Measurements from ENCODE around the gene ALX4. TPM values are rescaled to one million over a fixed set of nuclear protein-coding genes. Genes with fewer than 3 reads are reported as not detected.
A peak's percentile ranks its signal among the peaks of the same experiment; 100 is the strongest.

ALX4 gene
- total and polyA plus RNA-seq, 2 donors (not counting 1 experiment from before 2014, with no cell fraction given) = not detected

- Histone ChIP-seq H3K27ac (ENCODE audit: insufficient read depth, low read length) (no peak overlapping the region), H3K9ac (ENCODE audit: insufficient read depth, low read length) (no peak overlapping the region)
Observed at GRCh38 chr11:44300844-44301563, 8.9 kb downstream of the ALX4 start.

GRCh38 chr11:44298862-44299261, 11.1 kb downstream of the ALX4 start:
- Histone ChIP-seq H4K20me1 (ENCODE audit: control insufficient read depth, extremely low read depth, insufficient read depth, low read length) (no peaks in the 10 kb centered on the region), H3K4me3 (replicated peaks in 1 of 4; ENCODE audit: control extremely low read depth in 1 of 4, insufficient read depth in 1 of 4, low read depth in 3 of 4, low read length in 4 of 4) (no peak overlapping the region), H3K9me3 (ENCODE audit: control insufficient read depth, insufficient read depth, low read depth, low read length) (no peaks in the 10 kb centered on the region), H2AFZ (ENCODE audit: low read length) (no peak overlapping the region), H3K36me3 (ENCODE audit: control insufficient read depth, insufficient read depth, low read length) (no peaks in the 10 kb centered on the region), H3K27me3 (ENCODE audit: control insufficient read depth, insufficient read depth, low read length) (peaks cover 22% of the 10 kb centered on the region), H3K4me2 (ENCODE audit: extremely low read depth, insufficient read depth, low read length) (no peak overlapping the region), H3K27ac (ENCODE audit: insufficient read depth, low read length) (no peak overlapping the region), H3K4me1 (ENCODE audit: control insufficient read depth, extremely low read depth, insufficient read depth, low read length) (no peaks in the 10 kb centered on the region), H3K79me2 (ENCODE audit: control insufficient read depth, insufficient read depth, low read length) (no peaks in the 10 kb centered on the region), H3K9ac (ENCODE audit: insufficient read depth, low read length) (no peak overlapping the region)
- DNase-seq (ENCODE audit: low read depth in 2 of 2) = no peak
- TF ChIP-seq EZH2 (IDR thresholded peaks at IDR 0.05; ENCODE audit: low read length, missing control alignments) (no peak), CTCF (conservative IDR thresholded peaks at IDR 0.05 in 1 of 2, IDR thresholded peaks at IDR 0.05 in 1 of 2; ENCODE audit: low read depth in 1 of 2, low read length in 2 of 2) (no peak)

More at GRCh38 chr11:44300844-44301563, 8.9 kb downstream of the ALX4 start:
- H4K20me1 ChIP-seq (ENCODE audit: control insufficient read depth, extremely low read depth, insufficient read depth, low read length) = no peaks in the 10 kb centered on the region
- no peaks in the 10 kb centered on the region for H3K79me2 ChIP-seq (ENCODE audit: control insufficient read depth, insufficient read depth, low read length)
- DNase-seq (ENCODE audit: low read depth in 2 of 2) = no peak
- H3K4me2 ChIP-seq (ENCODE audit: extremely low read depth, insufficient read depth, low read length) = no peak overlapping the region
- peaks cover 43% of the 10 kb centered on the region for H3K27me3 ChIP-seq (ENCODE audit: control insufficient read depth, insufficient read depth, low read length)
- no peaks in the 10 kb centered on the region for H3K4me1 ChIP-seq (ENCODE audit: control insufficient read depth, extremely low read depth, insufficient read depth, low read length)
- H3K4me3 ChIP-seq (replicated peaks in 1 of 4; ENCODE audit: control extremely low read depth in 1 of 4, insufficient read depth in 1 of 4, low read depth in 3 of 4, low read length in 4 of 4) = no peak overlapping the region
- no peak overlapping the region for H2AFZ ChIP-seq (ENCODE audit: low read length)
- TF ChIP-seq EZH2 (IDR thresholded peaks at IDR 0.05; ENCODE audit: low read length, missing control alignments) (no peak), CTCF (conservative IDR thresholded peaks at IDR 0.05 in 1 of 2, IDR thresholded peaks at IDR 0.05 in 1 of 2; ENCODE audit: low read depth in 1 of 2, low read length in 2 of 2) (no peak)
- no peaks in the 10 kb centered on the region for H3K36me3 ChIP-seq (ENCODE audit: control insufficient read depth, insufficient read depth, low read length)
- H3K9me3 ChIP-seq (ENCODE audit: control insufficient read depth, insufficient read depth, low read depth, low read length) = no peaks in the 10 kb centered on the region

- TF ChIP-seq EZH2 (IDR thresholded peaks at IDR 0.05; ENCODE audit: low read length, missing control alignments) (no peak), CTCF (conservative IDR thresholded peaks at IDR 0.05 in 1 of 2, IDR thresholded peaks at IDR 0.05 in 1 of 2; ENCODE audit: low read depth in 1 of 2, low read length in 2 of 2) (no peak)
- Histone ChIP-seq H3K36me3 (ENCODE audit: control insufficient read depth, insufficient read depth, low read length) (no peaks in the 10 kb centered on the region), H3K4me1 (ENCODE audit: control insufficient read depth, extremely low read depth, insufficient read depth, low read length) (no peaks in the 10 kb centered on the region), H3K79me2 (ENCODE audit: control insufficient read depth, insufficient read depth, low read length) (no peaks in the 10 kb centered on the region), H3K9me3 (ENCODE audit: control insufficient read depth, insufficient read depth, low read depth, low read length) (no peaks in the 10 kb centered on the region), H3K27ac (ENCODE audit: insufficient read depth, low read length) (no peak overlapping the region), H3K9ac (ENCODE audit: insufficient read depth, low read length) (no peak overlapping the region), H2AFZ (ENCODE audit: low read length) (no peak overlapping the region), H3K27me3 (ENCODE audit: control insufficient read depth, insufficient read depth, low read length) (no peaks in the 10 kb centered on the region), H3K4me2 (ENCODE audit: extremely low read depth, insufficient read depth, low read length) (no peak overlapping the region), H4K20me1 (ENCODE audit: control insufficient read depth, extremely low read depth, insufficient read depth, low read length) (no peaks in the 10 kb centered on the region), H3K4me3 (replicated peaks in 1 of 4; ENCODE audit: control extremely low read depth in 1 of 4, insufficient read depth in 1 of 4, low read depth in 3 of 4, low read length in 4 of 4) (no peak overlapping the region)
- DNase-seq (ENCODE audit: low read depth in 2 of 2) = peak in 1 of 2 donors; percentile 26
Observed at GRCh38 chr11:44290208-44290607, 19.7 kb downstream of the ALX4 start.
